ENCODE results near the gene NUP155. TPM values are rescaled to one million over a fixed set of nuclear protein-coding genes. Genes with fewer than 3 reads are reported as not detected.
"Not testable (repeated sequence)": the region's sequence is repeated elsewhere in the genome, so short reads cannot be mapped to it uniquely, and the experiment has no call there.

NUP155 gene
- total RNA-seq (2014; rRNA removed; shearing (Covaris generic)) = 23.9 and 24.2 TPM in 2 replicates
- 10.8 and 11.7 TPM in 2 replicates for polyA plus RNA-seq (2016; fragmentation: Nextera tagmentation; extraction: Ambion mirVana)

DNA sequence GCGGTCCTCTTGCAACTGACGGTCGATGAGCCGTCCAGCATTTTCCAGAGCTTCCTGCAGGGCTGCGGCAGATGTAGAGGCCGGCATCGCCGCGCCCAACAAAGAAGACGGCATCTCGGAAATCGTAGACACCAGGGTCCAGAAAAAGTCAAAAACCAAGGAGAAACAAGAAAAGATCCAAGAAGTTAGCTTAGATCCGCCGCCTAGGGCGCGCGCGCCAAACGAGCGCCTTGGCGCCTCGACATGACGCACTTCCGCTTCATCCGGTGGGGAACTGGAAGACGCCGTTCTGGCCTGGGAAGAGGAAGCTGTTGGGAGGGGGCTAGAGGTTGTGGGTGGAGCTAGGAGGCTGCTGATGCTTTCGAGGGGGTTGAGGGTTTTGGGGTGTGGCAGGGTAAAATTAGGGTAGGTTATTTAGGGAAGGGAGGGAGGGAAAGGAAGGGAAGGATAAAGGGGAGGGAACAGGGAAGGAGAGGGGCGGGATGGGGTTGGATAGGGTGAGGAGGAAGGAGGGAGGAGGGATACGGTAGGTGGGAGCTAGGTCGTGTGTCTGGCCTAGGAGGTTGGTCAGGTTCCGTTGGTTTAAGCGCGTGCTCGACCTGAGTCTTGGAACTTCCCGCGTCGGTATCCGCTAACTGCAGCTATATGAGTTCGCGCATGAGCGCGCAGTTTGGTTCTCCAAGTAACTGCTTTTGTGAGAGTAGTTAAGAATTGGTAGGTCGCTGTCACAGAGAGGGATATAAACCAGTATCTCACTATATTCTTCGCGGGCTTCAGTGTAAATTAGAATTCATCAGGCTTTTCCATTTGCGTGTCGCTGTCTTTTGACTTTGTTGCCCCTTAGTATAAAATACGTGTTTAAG is at the start of gene NUP155:
NUP155 (minus strand) TSS at position 243 of the 863 bp plus-strand sequence; CDS start at position 114, 129 bp downstream.
- H3K9me2 ChIP-seq (ENCODE audit: insufficient read depth) = no peaks in the 10 kb centered on the region
- TF ChIP-seq EZH2phosphoT487 (IDR thresholded peaks at IDR 0.05; ENCODE audit: insufficient read depth, low read depth) = no peak
- TF ChIP-seq EZH2 (IDR thresholded peaks at IDR 0.05; ENCODE audit: insufficient read depth, poor library complexity, severe bottlenecking) = no peak
- in situ Hi-C loops (cut with MboI) = no loop called here
- peak within 1 kb of the TSS; percentile 96 for H3K9ac ChIP-seq
- H3K9me3 ChIP-seq (ENCODE audit: low read depth) = no peaks in the 10 kb centered on the region
- peaks cover 15% of the 10 kb centered on the region for H3K4me1 ChIP-seq (ENCODE audit: insufficient read depth)
- no peaks in the 10 kb centered on the region for H4K20me1 ChIP-seq (ENCODE audit: insufficient read depth)
- peak within 1 kb of the TSS; percentile 77 for H3K27ac ChIP-seq
- H3K27me3 ChIP-seq (replicated peaks; ENCODE audit: insufficient read depth) = no peaks in the 10 kb centered on the region
- no peaks in the 10 kb centered on the region for H3K36me3 ChIP-seq (ENCODE audit: low read depth)
- peak within 1 kb of the TSS; percentile 97 for H3K4me2 ChIP-seq (ENCODE audit: unreplicated experiment)
- peak; percentile 98 for DNase-seq
- peak within 1 kb of the TSS; percentile 97 for H2AFZ ChIP-seq
- peaks cover 47% of the 10 kb centered on the region for H3K79me2 ChIP-seq (ENCODE audit: insufficient read depth)
- peak within 1 kb of the TSS; percentile 100 for H3K4me3 ChIP-seq
- WGBS, 2 experiments (ENCODE audit: low coverage in 1 of 2, low lambda C conversion rate in 2 of 2, missing lambda C conversion rate in 2 of 2) = 1% methylated on average over 46 to 49 of the region's 49 CpGs
- H3F3A ChIP-seq (ENCODE audit: insufficient read depth) = peaks cover 15% of the 10 kb centered on the region

- Histone ChIP-seq H3K79me2 (ENCODE audit: insufficient read depth) (no peaks in the 10 kb centered on the region; the same call in 1 of the 2 replicates), H3K4me1 (ENCODE audit: insufficient read depth) (no peaks in the 10 kb centered on the region), H3K36me3 (ENCODE audit: low read depth) (peaks cover 5% of the 10 kb centered on the region; the same call in 1 of the 2 replicates), H3K9ac (no peak overlapping the region), H3K9me2 (ENCODE audit: insufficient read depth) (no peaks in the 10 kb centered on the region), H3K27me3 (replicated peaks; ENCODE audit: insufficient read depth) (no peaks in the 10 kb centered on the region), H3K4me2 (ENCODE audit: unreplicated experiment) (no peak overlapping the region), H3K27ac (no peak overlapping the region), H2AFZ (no peak overlapping the region), H3K4me3 (no peak overlapping the region), H3K9me3 (ENCODE audit: low read depth) (no peaks in the 10 kb centered on the region), H3F3A (ENCODE audit: insufficient read depth) (no peaks in the 10 kb centered on the region), H4K20me1 (ENCODE audit: insufficient read depth) (no peaks in the 10 kb centered on the region)
- in situ Hi-C loops (cut with MboI) = loop anchor here (10.0 kb wide), 1 partner anchor 777 kb away; no protein-coding TSS in a partner anchor
- no peak for DNase-seq
- 89 to 94% methylated on average over 9 of the region's 9 CpGs for WGBS, 2 experiments (ENCODE audit: low coverage in 1 of 2, low lambda C conversion rate in 2 of 2, missing lambda C conversion rate in 2 of 2)
- no peak for TF ChIP-seq EZH2 (IDR thresholded peaks at IDR 0.05; ENCODE audit: insufficient read depth, poor library complexity, severe bottlenecking)
- no peak for TF ChIP-seq EZH2phosphoT487 (IDR thresholded peaks at IDR 0.05; ENCODE audit: insufficient read depth, low read depth)
These were observed 46.4 kb upstream of the NUP155 start for GRCh38 chr5:37417347-37417746.

DNA sequence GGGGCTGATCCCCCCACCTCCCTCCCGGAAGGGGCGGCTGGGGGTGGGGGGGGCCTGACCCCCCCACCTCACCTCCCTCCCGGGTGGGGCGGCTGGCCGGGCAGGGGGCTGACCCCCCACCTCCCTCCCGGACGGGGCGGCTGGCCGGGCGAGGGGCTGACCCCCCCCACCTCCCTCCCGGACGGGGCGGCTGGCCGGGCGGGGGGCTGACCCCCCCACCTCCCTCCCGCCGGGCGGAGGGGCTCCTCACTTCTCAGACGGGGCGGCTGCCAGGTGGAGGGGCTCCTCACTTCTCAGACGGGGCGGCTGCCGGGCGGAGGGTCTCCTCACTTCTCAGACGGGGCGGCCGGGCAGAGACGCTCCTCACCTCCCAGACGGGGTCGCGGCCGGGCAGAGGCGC is 44.5 kb upstream of the NUP155 start:
- H4K20me1 ChIP-seq (ENCODE audit: insufficient read depth); H2AFZ ChIP-seq; H3K4me3 ChIP-seq; DNase-seq; H3K9ac ChIP-seq; H3K79me2 ChIP-seq (ENCODE audit: insufficient read depth); H3F3A ChIP-seq (ENCODE audit: insufficient read depth); H3K9me2 ChIP-seq (ENCODE audit: insufficient read depth); H3K4me2 ChIP-seq (ENCODE audit: unreplicated experiment); H3K9me3 ChIP-seq (ENCODE audit: low read depth); H3K36me3 ChIP-seq (ENCODE audit: low read depth); H3K27ac ChIP-seq; H3K4me1 ChIP-seq (ENCODE audit: insufficient read depth); H3K27me3 ChIP-seq (replicated peaks; ENCODE audit: insufficient read depth): not testable (repeated sequence)
- in situ Hi-C loops (cut with MboI) = loop anchor here (10.0 kb wide), 1 partner anchor 779 kb away; no protein-coding TSS in a partner anchor
- 84% methylated on average over 9 of the region's 33 CpGs; no CpG with 5 or more reads in 1 of the 2 experiments for WGBS, 2 experiments (ENCODE audit: low coverage in 1 of 2, low lambda C conversion rate in 2 of 2, missing lambda C conversion rate in 2 of 2)

- H3F3A ChIP-seq (ENCODE audit: insufficient read depth) = no peaks in the 10 kb centered on the region
- in situ Hi-C loops (cut with MboI) = loop anchor here (10.0 kb wide), 1 partner anchor 782 kb away; no protein-coding TSS in a partner anchor
- H3K9me3 ChIP-seq (ENCODE audit: low read depth) = no peaks in the 10 kb centered on the region
- no peak for DNase-seq
- no peaks in the 10 kb centered on the region for H3K27me3 ChIP-seq (replicated peaks; ENCODE audit: insufficient read depth)
- whole genome bisulfite sequencing, 2 experiments (ENCODE audit: low coverage in 1 of 2, low lambda C conversion rate in 2 of 2, missing lambda C conversion rate in 2 of 2) = 79 to 85% methylated on average over 3 of the region's 3 CpGs
- H3K9ac ChIP-seq = no peak overlapping the region
- no peaks in the 10 kb centered on the region for H3K9me2 ChIP-seq (ENCODE audit: insufficient read depth)
- no peak overlapping the region for H3K4me3 ChIP-seq
- H3K27ac ChIP-seq = no peak overlapping the region
- no peaks in the 10 kb centered on the region for H3K36me3 ChIP-seq (ENCODE audit: low read depth)
- no peaks in the 10 kb centered on the region; the same call in 1 of the 2 replicates for H3K79me2 ChIP-seq (ENCODE audit: insufficient read depth)
- H2AFZ ChIP-seq = no peak overlapping the region
- TF ChIP-seq EZH2 (IDR thresholded peaks at IDR 0.05; ENCODE audit: insufficient read depth, poor library complexity, severe bottlenecking) (no peak), EZH2phosphoT487 (IDR thresholded peaks at IDR 0.05; ENCODE audit: insufficient read depth, low read depth) (no peak)
- H3K4me1 ChIP-seq (ENCODE audit: insufficient read depth) = no peaks in the 10 kb centered on the region
- H4K20me1 ChIP-seq (ENCODE audit: insufficient read depth) = no peaks in the 10 kb centered on the region
- H3K4me2 ChIP-seq (ENCODE audit: unreplicated experiment) = no peak overlapping the region
These were observed 41.6 kb upstream of the NUP155 start for GRCh38 chr5:37412515-37412914.
